MM.1S (cell line): ENCODE data around the gene OVCA2.

Experiments used
- DNase-seq: peaks from one replicate; pipeline ENCODE4 v3.0.0-alpha.2; 2015
- H2AFZ ChIP-seq: fragments of 300-600 bp; sonication (generic); 2 replicates; pipeline ENCODE4 v1.6.0; 2016; ENCODE audit warnings: antibody characterized with exemption, low read length
- H3F3A ChIP-seq: fragments of 300-600 bp; sonication (generic); 2 replicates; pipeline ENCODE4 v1.6.1; 2016; ENCODE audit warnings: mild to moderate bottlenecking, antibody characterized with exemption, low read length, moderate library complexity, mixed read lengths; ENCODE audit not compliant: insufficient read depth
- H3K27ac ChIP-seq: fragments of 300-600 bp; sonication (generic); 2 replicates; pipeline ENCODE4 v1.5.1; 2016; ENCODE audit warnings: mild to moderate bottlenecking, low read length
- H3K27me3 ChIP-seq: fragments of 300-600 bp; sonication (generic); replicated peaks from 2 replicates; pipeline ENCODE4 v1.6.0; 2016; ENCODE audit warnings: low read length; ENCODE audit not compliant: insufficient read depth
- H3K36me3 ChIP-seq: fragments of 300-600 bp; sonication (generic); replicated peaks from 2 replicates; pipeline ENCODE4 v1.6.1; 2016; ENCODE audit warnings: mild to moderate bottlenecking, low read length, mixed read lengths; ENCODE audit not compliant: insufficient read depth
- H3K4me1 ChIP-seq: fragments of 300-600 bp; sonication (generic); 2 replicates; pipeline ENCODE4 v1.6.1; 2016; ENCODE audit warnings: low read length, mixed read lengths
- H3K4me2 ChIP-seq: fragments of 300-600 bp; sonication (generic); 2 replicates; pipeline ENCODE4 v1.6.0; 2016; ENCODE audit warnings: low read depth, low read length
- H3K4me3 ChIP-seq: fragments of 300-600 bp; sonication (generic); 2 replicates; pipeline ENCODE4 v1.5.1; 2016; ENCODE audit warnings: low read length, mixed read lengths
- H3K79me2 ChIP-seq: fragments of 300-600 bp; sonication (generic); 2 replicates; pipeline ENCODE4 v1.6.1; 2016; ENCODE audit warnings: mixed run types, low read length, mixed read lengths
- H3K9ac ChIP-seq: fragments of 300-600 bp; sonication (generic); 2 replicates; pipeline ENCODE4 v1.6.1; 2016; ENCODE audit warnings: low read length, mixed read lengths
- H3K9me2 ChIP-seq: fragments of 300-600 bp; sonication (generic); replicated peaks from 2 replicates; pipeline ENCODE4 v1.6.1; 2016; ENCODE audit warnings: mild to moderate bottlenecking, low read length, mixed read lengths; ENCODE audit not compliant: insufficient read depth
- H3K9me3 ChIP-seq: fragments of 300-600 bp; sonication (generic); replicated peaks from 2 replicates; pipeline ENCODE4 v1.6.1; 2016; ENCODE audit warnings: mild to moderate bottlenecking, low read length, mixed read lengths; ENCODE audit not compliant: insufficient read depth
- H4K20me1 ChIP-seq: fragments of 300-600 bp; sonication (generic); 2 replicates; pipeline ENCODE4 v1.6.1; 2016; ENCODE audit warnings: mild to moderate bottlenecking, low read length, moderate library complexity, mixed read lengths; ENCODE audit not compliant: insufficient read depth
- CTCF ChIP-seq: fragments of 300-600 bp; sonication (generic); IDR thresholded peaks from 2 replicates; pipeline ENCODE4 v1.5.1; 2016; ENCODE audit warnings: antibody characterized with exemption, low read length, mixed read lengths
- EZH2 ChIP-seq: fragments of 300-600 bp; sonication (generic); optimal IDR thresholded peaks from 2 replicates; pipeline ENCODE3; 2017; ENCODE audit warnings: low read depth, mild to moderate bottlenecking, antibody characterized with exemption, low read length, mixed read lengths
- EZH2phosphoT487 ChIP-seq: fragments of 300-600 bp; sonication (generic); IDR thresholded peaks from 2 replicates; pipeline ENCODE4 v1.6.1; 2018; ENCODE audit warnings: antibody characterized with exemption, low read length

OVCA2 gene

GRCh38 chr17:2084036-2084765 lies 42.4 kb downstream of the OVCA2 start:
- Histone ChIP-seq H3K4me1 (peaks cover 19% of the 10 kb centered on the region), H3K36me3 (no peaks in the 10 kb centered on the region), H3K9me2 (no peaks in the 10 kb centered on the region), H3K79me2 (no peaks in the 10 kb centered on the region; the same call in 1 of the 2 replicates), H3F3A (peaks cover 8% of the 10 kb centered on the region), H2AFZ (no peak overlapping the region), H4K20me1 (no peaks in the 10 kb centered on the region), H3K4me3 (no peak overlapping the region), H3K9me3 (no peaks in the 10 kb centered on the region), H3K9ac (no peak overlapping the region), H3K27me3 (no peaks in the 10 kb centered on the region), H3K27ac (no peak overlapping the region), H3K4me2 (no peak overlapping the region)
- DNase-seq: no peak
- TF ChIP-seq EZH2phosphoT487 (no peak), EZH2 (no peak), CTCF (no peak)

GRCh38 chr17:2084766-2085647 lies 43.2 kb downstream of the OVCA2 start:
- DNase-seq: no peak
- H3K4me1 ChIP-seq: peaks cover 20% of the 10 kb centered on the region

GRCh38 chr17:2085648-2085949 lies 43.8 kb downstream of the OVCA2 start:
- H3K9ac ChIP-seq: no peak overlapping the region
- no peak overlapping the region for H3K4me2 ChIP-seq
- no peaks in the 10 kb centered on the region for H3K27me3 ChIP-seq
- TF ChIP-seq CTCF (no peak), EZH2 (no peak), EZH2phosphoT487 (no peak)
- H3F3A ChIP-seq: peaks cover 22% of the 10 kb centered on the region
- H3K27ac ChIP-seq: no peak overlapping the region
- H3K36me3 ChIP-seq: no peaks in the 10 kb centered on the region
- no peak overlapping the region for H3K4me3 ChIP-seq
- peaks cover 26% of the 10 kb centered on the region for H3K4me1 ChIP-seq
- no peak for DNase-seq
- H3K79me2 ChIP-seq: no peaks in the 10 kb centered on the region; the same call in 1 of the 2 replicates
- H3K9me3 ChIP-seq: no peaks in the 10 kb centered on the region
- no peaks in the 10 kb centered on the region for H4K20me1 ChIP-seq
- no peaks in the 10 kb centered on the region for H3K9me2 ChIP-seq
- H2AFZ ChIP-seq: no peak overlapping the region

More at GRCh38 chr17:2084766-2085647, 43.2 kb downstream of the OVCA2 start:
- Histone ChIP-seq H3K4me2 (no peak overlapping the region), H3F3A (peaks cover 16% of the 10 kb centered on the region), H2AFZ (no peak overlapping the region), H3K79me2 (no peaks in the 10 kb centered on the region; the same call in 1 of the 2 replicates), H3K36me3 (no peaks in the 10 kb centered on the region), H3K9ac (no peak overlapping the region), H3K27ac (no peak overlapping the region), H3K4me3 (no peak overlapping the region), H3K27me3 (no peaks in the 10 kb centered on the region), H4K20me1 (no peaks in the 10 kb centered on the region), H3K9me3 (no peaks in the 10 kb centered on the region), H3K9me2 (no peaks in the 10 kb centered on the region)
- no peak for TF ChIP-seq EZH2phosphoT487
